Right ventricle myocardium inferior (tissue), 1 donor: Measurements from ENCODE around the gene DHX35. TPM values are rescaled to one million over a fixed set of nuclear protein-coding genes. Genes with fewer than 3 reads are reported as not detected.

Experiments
- ATAC-seq: fragments of 200-7000 bp; cut with Tn5 transposase; one replicate; pipeline ENCODE4 v1.9.1; 2020; ENCODE audit warnings: mild to moderate bottlenecking, moderate library complexity
- DNase-seq: peaks from one replicate; pipeline ENCODE4 v3.0.0; 2021; ENCODE audit errors: missing footprints
- intact Hi-C: fragments of 100-400 bp; cut with DNase I; formaldehyde crosslinking; loops from one replicate; pipeline ENCODE4 v1.11.0; 2022
- total RNA-seq: library from RNA; stranded (reverse); fragmentation: NEBNext Ultra II Directional; extraction: Animal tissue kit (Norgen Biotek cat#: 25700); gene quantifications from one replicate; pipeline ENCODE4 v1.2.1, GENCODE V29; 2021
- donor health status: DM: no; HTN: yes; CAD: no; lungs with severe emphysema.

DHX35 gene
- total RNA-seq, 1 donor from 2014 or later: 11.0 TPM

DNA sequence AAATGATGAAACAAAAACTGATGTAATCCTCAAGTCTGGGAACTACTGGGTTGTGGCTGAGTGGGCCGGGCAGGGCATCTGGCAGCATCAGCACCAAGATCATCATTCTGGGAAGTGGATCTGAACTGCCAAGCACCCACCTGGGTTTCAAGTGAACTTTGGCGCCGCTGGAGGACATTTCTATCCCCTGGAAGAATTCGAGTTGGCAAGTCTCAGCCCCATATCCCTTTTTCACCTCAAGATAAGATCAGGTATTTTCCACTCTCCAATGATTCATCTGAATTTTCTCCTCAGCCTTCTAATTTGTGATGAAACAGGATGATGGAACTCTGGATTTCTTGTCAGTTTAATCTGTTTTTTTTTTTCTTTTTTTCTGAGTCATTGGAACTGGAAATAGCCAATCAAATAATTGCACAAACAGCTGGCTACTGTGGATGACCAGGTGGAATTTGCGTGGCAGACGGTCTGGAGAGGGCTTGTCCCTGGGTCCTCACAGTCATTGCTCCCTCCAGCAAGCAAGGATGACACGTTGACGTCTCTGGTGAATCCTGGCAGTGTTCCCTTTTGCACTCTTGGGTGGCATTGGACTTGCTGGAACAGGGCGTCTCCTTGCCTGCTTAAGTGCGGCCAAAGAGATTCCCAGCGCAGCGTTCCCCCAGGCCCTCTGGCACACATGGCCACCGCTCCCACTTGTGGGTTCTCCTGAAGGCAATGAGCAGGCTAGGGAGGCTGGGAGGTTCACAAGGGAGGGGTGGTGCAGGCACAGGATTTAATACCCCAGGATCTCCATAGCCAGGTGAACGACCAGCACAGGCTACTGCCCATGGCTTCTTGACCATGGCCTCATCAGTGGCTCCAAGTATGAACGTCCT is 80.4 kb downstream of the DHX35 start:
- ATAC-seq (no peak), DNase-seq (no peak)
- intact Hi-C loops: no loop called here

DNA sequence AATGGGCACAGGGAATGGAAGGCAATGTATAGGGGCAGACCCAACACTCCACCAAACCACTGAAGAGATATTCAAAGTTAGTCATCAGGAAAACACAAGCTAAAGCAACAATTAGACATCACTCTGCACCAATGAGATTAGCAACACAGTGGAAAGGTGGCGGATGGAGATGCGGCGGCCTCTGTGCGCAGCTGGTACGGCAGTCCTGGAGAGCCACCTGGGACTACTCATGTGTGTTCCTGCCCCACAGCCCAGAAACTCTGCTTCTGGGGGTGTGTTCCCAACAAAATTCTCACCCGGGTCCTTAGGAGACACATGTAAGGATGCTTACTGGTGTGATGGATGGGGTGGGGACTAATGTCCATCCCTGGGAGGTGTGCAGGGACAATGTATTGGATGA is 82.4 kb downstream of the DHX35 start:
- intact Hi-C loops: no loop called here
- DNase-seq (no peak), ATAC-seq (no peak)

DNA sequence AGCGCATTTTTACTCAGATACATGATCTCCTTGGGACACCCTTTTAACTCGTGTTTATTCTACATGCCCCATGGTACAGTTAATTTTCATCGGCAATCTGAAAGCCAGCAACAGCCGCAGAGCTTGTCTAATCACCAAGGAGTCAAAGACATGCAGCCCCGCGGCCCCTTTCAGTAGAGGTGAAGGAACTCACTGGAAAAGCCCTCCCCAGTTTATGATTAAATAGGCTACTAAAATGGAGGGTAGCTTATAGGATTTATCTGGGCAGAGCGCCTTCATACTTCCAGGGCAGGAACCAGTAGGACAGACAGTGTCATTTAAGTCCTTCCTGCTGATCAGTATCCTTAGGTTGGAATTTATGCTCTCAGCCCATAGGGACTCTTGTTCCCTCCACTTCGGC is 83.5 kb downstream of the DHX35 start:
- ATAC-seq: no peak
- no peak for DNase-seq
- intact Hi-C loops: loop anchor here (5.0 kb wide), 1 partner anchor 113 kb away; no protein-coding TSS in a partner anchor

DNA sequence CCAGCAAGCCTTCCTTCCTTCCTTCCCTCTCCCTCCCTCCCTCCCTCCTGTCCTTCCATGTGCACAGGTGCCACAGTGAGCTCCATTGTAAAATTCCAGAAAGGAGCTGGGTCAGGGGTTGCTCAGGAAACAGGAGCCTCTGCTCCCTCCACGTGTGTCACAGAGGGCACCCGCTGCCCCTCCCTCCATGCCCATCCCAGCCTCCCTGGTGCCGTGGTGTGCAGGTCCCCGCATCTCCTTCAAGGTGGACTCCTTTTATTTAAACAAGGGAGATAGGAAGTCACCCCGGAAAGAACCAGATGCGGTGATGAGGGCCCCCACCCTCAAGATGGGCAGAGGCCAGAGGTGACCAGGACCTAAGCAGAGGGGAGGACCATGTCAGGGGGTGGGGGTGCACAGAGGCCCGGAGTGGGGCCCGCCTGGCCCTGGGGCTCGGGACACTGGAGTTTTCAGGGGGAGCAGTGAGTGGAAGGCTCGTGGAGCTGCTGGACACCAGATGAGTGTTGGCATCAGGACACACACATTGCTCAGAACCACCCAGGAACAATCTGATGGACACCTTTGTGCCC is 85.4 kb downstream of the DHX35 start:
- DNase-seq (no peak), ATAC-seq (no peak)
- intact Hi-C loops: loop anchor here (5.0 kb wide), 1 partner anchor 115 kb away; no protein-coding TSS in a partner anchor

DNA sequence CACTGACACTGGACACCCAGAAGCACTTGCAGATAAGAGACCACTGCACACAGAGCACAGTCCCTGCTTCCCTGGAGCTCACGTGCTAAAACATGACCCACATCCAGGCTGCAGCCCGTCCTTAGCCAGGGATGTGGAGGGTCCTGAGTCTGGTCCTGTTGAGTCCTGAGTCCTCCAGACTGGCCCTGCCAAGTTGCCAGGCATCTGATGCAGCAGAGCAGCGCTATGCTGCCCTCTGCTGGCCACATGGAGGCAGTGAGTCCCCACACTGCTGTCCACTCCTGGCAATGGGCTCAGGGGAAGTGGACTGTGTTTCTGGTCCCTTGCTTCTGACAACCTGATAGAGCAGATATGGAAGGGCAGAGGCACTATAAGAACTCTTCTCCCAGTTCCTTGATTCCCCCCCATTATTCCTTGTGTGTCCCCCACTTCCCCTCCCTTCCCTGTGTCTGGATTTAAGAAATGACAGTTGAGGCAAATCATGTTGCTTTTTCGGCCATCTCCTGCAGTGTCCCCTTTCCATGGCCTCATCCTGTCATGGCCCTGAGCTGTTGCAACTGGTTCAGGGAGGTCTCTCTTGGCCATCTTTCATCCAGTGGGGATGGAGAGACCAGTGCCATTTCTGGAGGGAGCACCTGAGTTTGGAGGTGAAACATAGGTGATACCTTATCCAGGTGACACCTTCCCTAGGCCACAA is 86.0 kb downstream of the DHX35 start:
- peak; percentile 89 for DNase-seq
- intact Hi-C loops: loop anchor here (5.0 kb wide), 1 partner anchor 116 kb away; no protein-coding TSS in a partner anchor
- ATAC-seq: peak; percentile 81

DNA sequence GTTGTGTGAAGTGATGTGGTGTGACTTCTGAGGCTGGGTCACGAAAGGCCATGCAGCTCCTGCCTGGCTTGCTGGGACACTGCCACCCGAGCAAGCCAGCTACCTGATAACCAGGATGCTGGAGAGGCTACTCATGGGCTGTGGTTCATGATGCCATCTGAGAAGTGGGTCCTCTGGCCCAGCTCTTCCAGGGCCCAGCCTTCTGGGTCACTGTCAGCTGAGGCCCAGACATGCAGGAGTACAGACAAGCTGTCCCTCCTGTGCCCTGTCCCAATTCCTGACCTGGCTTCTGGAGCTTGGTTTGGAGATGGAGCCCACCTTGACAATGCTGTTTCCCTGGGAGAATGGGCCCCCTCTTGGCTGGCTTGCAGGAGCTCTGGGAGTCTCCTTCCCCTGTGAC is 87.0 kb downstream of the DHX35 start:
- intact Hi-C loops: loop anchor here (5.0 kb wide), 1 partner anchor 117 kb away; no protein-coding TSS in a partner anchor
- ATAC-seq (no peak), DNase-seq (no peak)

DNA sequence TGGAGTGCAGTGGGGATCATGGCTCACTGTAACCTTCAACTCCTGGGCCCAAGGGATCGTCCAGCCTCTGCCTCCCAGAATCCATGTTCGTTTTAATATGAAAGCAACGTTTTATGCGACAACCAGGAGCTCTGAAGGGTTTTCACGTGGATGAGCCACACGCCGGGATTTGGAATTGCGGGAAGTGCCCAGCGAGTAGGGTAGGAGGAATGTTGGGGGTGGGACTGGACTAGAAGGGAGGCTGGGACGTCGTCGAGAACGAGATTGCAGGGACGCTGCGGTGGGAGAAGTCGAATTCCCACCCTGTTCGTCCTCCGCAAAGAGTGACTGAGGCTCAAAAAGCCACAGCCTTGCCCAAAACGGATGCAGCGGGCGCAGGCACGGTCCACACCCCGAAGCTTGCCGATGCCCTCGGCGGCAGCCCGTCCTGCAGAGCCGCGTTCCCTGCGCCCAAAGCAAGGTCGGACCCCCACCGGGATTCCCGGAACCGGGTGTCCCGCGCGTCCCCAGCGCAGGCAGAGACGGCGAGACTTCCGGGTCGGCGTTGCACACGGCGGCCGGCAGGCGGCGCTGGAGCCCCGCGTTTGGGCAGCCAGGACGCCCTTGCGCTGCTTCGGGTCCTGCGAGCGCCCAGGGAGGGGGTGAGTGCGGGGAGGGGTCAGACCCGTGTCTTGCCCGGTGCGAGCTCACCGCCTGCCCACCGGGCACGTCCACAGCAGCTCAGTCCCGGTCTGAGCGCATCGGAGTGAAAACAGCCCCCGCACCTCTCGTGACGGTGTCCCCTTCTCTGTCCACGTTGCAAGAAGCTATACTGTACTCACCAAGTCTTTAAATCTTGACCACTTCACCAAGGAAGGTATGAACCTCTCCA is 87.8 kb downstream of the DHX35 start:
- intact Hi-C loops: loop anchor here (1.0 to 5.0 kb wide), 2 partner anchors 31 to 118 kb away; no protein-coding TSS in a partner anchor
- DNase-seq: peak; percentile 88
- ATAC-seq: peak; percentile 85

DNA sequence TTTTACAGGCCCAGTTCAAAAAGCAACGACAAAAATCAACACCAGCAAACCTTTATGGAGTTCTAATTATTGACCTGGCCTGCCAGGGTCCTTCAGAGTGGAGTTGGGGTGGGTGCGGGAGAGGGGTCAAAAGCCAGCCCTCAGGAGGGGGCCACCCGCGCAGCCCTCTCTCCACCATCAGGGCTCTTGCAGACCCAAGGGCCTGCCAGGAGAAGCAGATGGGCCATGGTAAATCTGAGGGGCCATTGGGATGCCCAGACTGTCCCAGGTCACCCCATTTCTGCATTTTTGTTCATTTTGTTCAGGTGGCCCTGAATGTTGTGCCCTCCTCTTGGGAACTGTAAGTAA is 88.4 kb downstream of the DHX35 start:
- intact Hi-C loops: loop anchor here (1.0 kb wide), 1 partner anchor 31 kb away; no protein-coding TSS in a partner anchor
- ATAC-seq (no peak), DNase-seq (no peak)

GRCh38 chr20:39052676-39053075 is 90.5 kb downstream of the DHX35 start:
- no peak for DNase-seq
- ATAC-seq: no peak
- intact Hi-C loops: no loop called here

GRCh38 chr20:39057143-39057542 is 95.0 kb downstream of the DHX35 start:
- DNase-seq (no peak), ATAC-seq (no peak)
- intact Hi-C loops: no loop called here

- ATAC-seq (no peak), DNase-seq (no peak)
- intact Hi-C loops: no loop called here
Observed at GRCh38 chr20:39057911-39058310, 95.8 kb downstream of the DHX35 start.

DNA sequence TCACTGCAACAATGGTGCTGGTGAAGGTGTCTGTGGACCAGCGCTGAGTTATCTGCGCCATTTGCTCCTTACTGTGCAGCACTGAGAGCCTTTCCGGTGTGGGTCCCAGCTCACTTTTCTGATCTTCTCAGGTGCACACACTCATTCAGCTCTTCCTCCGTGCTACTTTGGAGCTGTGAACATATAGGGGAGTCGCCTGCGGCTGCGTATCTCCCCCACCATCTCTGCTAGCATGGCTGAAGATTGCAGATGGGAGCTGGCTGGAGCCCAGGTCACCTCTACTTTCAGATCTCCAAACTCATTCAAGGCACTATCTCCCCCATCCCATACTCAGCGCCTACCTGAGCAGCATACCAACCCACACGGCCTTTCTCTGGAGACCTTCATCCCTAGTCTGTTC is 96.9 kb downstream of the DHX35 start:
- intact Hi-C loops: no loop called here
- DNase-seq (no peak), ATAC-seq (no peak)

GRCh38 chr20:39066471-39067242 is 104.5 kb downstream of the DHX35 start:
- intact Hi-C loops: no loop called here
- no peak for DNase-seq
- no peak for ATAC-seq

DNA sequence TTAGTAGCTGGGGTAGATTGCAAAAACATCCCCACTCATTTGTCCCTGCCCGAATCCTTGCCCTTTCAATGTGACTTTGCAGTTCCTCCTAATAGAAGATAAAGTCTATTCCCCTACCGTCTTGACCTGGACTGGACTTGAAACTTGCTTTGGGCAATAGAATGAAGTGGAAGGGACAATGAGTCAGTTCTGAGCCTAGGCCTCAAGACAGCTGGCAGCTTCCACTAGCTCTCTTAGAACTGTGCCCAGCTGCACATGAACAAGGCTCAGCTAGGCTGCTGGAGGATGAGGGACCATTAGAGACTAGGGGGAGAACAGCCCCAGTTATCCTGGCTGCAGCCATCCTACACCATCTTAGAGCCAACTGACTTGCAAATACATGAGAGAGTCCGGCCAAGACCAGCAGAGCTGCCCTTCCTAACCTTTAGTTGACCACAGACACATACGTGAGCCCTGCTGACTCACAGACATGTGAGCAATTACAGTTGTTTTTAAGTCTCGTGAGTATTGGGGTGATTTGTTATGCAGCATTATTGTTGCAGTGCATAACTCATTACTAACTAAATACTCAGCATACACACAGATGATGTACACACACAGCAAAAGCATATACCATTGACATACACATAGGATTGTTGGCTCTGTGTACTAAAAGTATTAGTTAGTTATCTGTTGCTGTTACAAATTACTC is 105.5 kb downstream of the DHX35 start:
- intact Hi-C loops: no loop called here
- DNase-seq: no peak
- no peak for ATAC-seq

DNA sequence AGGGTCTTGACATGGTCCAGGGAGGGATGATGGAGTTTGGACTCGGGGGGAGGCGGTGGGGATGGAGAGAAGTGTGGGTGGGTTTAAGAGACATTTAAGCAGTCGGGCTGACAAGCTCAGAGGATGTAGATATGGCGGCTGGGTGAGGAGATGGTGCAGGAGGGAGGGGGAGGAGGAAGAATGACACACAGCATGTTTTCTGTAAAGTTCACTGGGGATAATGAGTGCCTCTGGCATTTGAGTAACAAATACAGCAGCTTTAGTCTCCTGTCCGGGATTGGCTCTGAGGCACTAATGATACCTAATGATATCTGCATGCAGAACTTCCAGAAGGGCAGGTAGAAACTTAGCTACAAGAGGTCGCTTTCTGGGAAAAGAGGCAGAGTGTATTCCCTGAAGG is 107.8 kb downstream of the DHX35 start:
- intact Hi-C loops: no loop called here
- ATAC-seq (no peak), DNase-seq (no peak)

DNA sequence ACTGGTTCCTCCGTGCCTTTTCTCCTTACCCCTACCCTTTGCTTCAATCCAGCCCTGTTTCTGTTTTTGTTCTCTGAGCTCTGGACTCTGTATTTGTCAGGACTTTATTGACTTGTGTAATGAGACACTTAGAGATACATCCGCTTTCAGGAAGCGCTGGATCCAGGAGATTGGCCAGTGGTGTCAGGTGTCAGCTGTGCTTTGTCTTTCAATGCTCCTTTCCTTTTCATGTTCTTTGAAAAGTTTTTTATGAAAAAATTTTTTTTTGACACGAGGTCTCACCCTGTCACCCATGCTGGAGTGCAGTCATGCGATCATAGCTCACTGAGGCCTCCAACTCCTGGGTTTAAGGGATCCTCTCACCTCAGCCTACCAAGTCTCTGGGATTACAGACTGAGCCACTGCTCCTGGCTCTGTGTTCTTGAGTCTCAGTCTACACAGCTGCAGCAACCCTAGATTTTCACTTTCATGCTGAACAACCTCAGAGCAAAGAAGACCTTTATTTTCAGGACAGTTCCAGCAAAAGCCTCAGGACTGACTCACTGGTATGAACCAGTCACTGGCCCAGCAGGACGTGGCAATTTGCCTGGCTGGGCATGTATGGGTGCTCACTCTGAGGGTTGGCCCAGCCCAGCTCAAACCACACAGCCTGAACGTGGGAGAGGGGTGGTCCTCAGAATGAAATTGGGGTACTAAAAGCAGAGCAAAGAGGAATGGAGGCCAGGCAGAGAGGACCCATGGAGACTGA is 108.5 kb downstream of the DHX35 start:
- DNase-seq: peak; percentile 69
- ATAC-seq: no peak
- intact Hi-C loops: no loop called here

DNA sequence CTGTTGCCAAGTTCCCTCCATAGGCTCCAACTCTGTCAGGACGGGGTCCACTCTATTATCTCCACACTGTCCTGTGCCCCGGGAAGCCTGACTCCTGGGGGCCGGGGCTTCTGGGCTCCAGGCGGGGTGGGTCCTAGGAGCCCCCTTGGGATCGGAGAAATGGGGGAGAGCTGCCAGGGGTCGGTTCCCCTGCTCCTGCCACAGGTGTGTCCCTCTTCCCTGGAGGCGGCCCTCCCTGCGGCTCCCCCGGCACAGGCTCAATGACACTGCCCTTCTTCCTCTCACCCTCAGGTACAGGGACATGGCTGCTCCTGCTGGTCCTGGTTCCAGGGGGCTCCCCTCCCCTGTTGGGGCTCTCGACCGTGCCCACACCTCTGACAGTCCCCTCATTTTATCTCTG is 110.0 kb downstream of the DHX35 start:
- ATAC-seq: no peak
- intact Hi-C loops: no loop called here
- DNase-seq: no peak
